ENCODE data around the gene FCER1G.

Gene FCER1G

DNA sequence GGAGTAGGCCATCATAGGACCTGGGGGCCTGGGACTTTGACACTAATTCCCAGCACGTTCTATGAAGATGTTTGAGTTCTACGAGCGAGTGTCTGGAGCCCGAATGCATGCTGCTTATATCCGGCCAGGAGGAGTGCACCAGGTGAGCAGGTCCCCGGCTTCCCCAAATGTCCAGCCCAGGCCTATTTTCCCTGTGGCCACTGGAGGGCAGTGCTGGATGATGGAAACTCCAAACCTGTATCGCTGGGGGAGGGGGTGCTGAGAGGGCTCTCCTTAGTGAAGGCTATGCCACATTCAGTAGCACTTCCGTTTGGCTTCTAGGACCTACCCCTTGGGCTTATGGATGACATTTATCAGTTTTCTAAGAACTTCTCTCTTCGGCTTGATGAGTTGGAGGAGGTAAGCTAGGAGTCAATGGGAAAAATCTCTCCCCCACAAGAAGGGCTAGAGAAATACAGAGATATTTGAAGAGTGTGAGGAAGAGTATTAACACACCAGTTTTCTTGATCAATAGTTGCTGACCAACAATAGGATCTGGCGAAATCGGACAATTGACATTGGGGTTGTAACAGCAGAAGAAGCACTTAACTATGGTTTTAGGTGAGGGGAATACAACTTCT, 5.2 kb upstream of the FCER1G start:
- DNase-seq (ENCODE audit: low read depth in 1 of 2, low spot score in 1 of 2): peak; percentile 75 to 87
- no peak for TF ChIP-seq POLR2AphosphoS5 (IDR thresholded peaks at IDR 0.05; ENCODE audit: low read depth)
- peak; percentile 53 for TF ChIP-seq GABPA (IDR thresholded peaks at IDR 0.05; ENCODE audit: low read depth)
- TF ChIP-seq, protein P1, sequence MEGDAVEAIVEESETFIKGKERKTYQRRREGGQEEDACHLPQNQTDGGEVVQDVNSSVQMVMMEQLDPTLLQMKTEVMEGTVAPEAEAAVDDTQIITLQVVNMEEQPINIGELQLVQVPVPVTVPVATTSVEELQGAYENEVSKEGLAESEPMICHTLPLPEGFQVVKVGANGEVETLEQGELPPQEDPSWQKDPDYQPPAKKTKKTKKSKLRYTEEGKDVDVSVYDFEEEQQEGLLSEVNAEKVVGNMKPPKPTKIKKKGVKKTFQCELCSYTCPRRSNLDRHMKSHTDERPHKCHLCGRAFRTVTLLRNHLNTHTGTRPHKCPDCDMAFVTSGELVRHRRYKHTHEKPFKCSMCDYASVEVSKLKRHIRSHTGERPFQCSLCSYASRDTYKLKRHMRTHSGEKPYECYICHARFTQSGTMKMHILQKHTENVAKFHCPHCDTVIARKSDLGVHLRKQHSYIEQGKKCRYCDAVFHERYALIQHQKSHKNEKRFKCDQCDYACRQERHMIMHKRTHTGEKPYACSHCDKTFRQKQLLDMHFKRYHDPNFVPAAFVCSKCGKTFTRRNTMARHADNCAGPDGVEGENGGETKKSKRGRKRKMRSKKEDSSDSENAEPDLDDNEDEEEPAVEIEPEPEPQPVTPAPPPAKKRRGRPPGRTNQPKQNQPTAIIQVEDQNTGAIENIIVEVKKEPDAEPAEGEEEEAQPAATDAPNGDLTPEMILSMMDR (IDR thresholded peaks at IDR 0.05; ENCODE audit: insufficient read depth, low read length): peak; percentile 96
- peak; percentile 44; the same call in 1 of the 2 replicates for TF ChIP-seq SPI1 (IDR thresholded peaks at IDR 0.05; ENCODE audit: borderline replicate concordance, low read depth)
- Histone ChIP-seq H3K4me3 (replicated peaks; ENCODE audit: insufficient read depth, low read length) (no peak overlapping the region), H3K27ac (replicated peaks) (no peak overlapping the region), H3K27me3 (ENCODE audit: insufficient read depth, poor library complexity, severe bottlenecking) (no peaks in the 10 kb centered on the region)

DNA sequence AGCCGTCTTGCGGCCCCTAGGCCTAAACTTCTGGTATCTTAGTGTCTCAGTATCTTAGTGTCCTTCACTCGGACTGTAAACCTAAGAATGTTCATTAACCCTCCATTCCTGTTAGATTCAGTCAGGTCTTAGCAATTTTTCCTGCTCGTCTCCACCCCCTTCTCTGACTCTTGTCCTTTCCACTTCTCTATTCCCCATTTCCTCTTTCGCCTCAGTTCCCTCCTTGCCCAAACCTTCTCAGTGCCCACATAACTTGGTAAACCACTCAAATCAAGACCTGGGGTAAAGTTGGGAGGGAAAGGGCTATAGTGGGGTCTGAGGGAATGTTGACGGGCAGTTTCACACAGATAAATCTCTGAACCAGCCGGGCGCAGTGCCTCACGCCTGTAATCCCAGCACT, 726 bp upstream of the FCER1G start:
- H3K4me3 ChIP-seq (replicated peaks; ENCODE audit: insufficient read depth, low read length): no peak overlapping the region
- DNase-seq (ENCODE audit: low read depth in 1 of 2, low spot score in 1 of 2): peak in 1 of 2 experiments; percentile 68
- H3K27me3 ChIP-seq (ENCODE audit: insufficient read depth, poor library complexity, severe bottlenecking): no peaks in the 10 kb centered on the region
- peak overlapping the region; percentile 70 for H3K27ac ChIP-seq (replicated peaks)
- TF ChIP-seq SPI1 (IDR thresholded peaks at IDR 0.05; ENCODE audit: borderline replicate concordance, low read depth) (peak; percentile 100), POLR2AphosphoS5 (IDR thresholded peaks at IDR 0.05; ENCODE audit: low read depth) (no peak)

DNA sequence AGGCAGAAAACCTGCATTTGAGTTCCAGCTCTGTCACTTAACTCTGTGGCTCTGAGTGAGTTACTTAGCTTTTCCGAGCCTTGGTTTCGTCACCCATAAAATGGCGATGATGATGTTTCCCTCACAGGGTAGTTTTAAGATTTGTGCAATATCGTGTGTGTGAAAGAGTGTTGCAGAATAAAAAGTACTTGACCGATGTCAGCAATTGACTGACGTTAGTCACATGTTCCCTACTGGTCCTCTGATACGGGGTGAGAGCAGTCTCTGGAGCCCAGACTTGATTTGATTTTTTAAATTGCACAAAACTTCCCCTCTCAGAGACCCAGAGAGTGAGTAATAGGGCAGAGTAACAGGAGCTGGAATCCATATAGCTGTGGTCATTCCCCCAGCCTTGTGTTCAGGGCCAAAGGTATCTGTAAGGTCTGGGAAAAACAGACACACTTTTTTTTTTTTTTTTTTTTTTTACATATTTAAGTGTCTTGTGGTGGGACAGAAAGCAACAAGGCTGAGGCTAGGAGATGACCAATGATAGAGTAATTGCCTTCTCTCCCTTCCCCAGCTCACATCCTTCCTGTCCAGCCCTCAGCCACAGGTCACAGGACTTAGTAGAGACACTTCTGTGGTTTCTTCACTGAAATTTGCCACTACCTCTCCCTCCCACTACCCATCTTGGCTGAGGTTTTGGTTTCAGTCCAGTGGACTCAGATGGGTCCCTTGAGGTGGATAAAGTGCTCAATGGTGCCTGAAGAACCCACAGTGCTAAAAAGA, 2.0 kb downstream of the FCER1G start:
- peak; percentile 92 to 93 for DNase-seq (ENCODE audit: low read depth in 1 of 2, low spot score in 1 of 2)
- Histone ChIP-seq H3K27me3 (ENCODE audit: insufficient read depth, poor library complexity, severe bottlenecking) (no peaks in the 10 kb centered on the region), H3K4me3 (replicated peaks; ENCODE audit: insufficient read depth, low read length) (peak overlapping the region; percentile 62), H3K27ac (replicated peaks) (peak overlapping the region; percentile 70)
- TF ChIP-seq, protein P1 (IDR thresholded peaks at IDR 0.05; ENCODE audit: insufficient read depth, low read length): no peak
- peak; percentile 2; the same call in 1 of the 2 replicates for TF ChIP-seq POLR2AphosphoS5 (IDR thresholded peaks at IDR 0.05; ENCODE audit: low read depth)

DNA sequence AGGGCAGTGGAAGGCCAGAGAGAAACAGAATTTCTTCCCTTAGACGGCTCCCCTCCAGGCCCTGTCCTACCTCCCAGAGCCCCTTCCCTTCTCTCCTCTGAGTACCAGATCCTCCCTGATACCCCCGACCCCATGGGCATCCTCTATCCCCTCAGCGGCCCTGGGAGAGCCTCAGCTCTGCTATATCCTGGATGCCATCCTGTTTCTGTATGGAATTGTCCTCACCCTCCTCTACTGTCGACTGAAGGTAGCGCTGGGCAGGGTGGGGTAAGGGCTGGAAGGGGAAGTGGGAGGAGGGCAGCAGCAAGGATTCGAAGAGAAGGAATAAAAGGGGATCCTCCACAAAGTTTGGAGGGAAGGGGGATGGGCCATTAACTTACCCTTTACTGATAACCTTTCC, 2.7 kb downstream of the FCER1G start:
- no peak for DNase-seq (ENCODE audit: low read depth in 1 of 2, low spot score in 1 of 2)

More for the DNA sequence above, 2.7 kb downstream of the FCER1G start:
- Histone ChIP-seq H3K27me3 (ENCODE audit: insufficient read depth, poor library complexity, severe bottlenecking) (no peaks in the 10 kb centered on the region), H3K4me3 (replicated peaks; ENCODE audit: insufficient read depth, low read length) (peak overlapping the region; percentile 24), H3K27ac (replicated peaks) (peak overlapping the region; percentile 70)
- TF ChIP-seq, protein P2, sequence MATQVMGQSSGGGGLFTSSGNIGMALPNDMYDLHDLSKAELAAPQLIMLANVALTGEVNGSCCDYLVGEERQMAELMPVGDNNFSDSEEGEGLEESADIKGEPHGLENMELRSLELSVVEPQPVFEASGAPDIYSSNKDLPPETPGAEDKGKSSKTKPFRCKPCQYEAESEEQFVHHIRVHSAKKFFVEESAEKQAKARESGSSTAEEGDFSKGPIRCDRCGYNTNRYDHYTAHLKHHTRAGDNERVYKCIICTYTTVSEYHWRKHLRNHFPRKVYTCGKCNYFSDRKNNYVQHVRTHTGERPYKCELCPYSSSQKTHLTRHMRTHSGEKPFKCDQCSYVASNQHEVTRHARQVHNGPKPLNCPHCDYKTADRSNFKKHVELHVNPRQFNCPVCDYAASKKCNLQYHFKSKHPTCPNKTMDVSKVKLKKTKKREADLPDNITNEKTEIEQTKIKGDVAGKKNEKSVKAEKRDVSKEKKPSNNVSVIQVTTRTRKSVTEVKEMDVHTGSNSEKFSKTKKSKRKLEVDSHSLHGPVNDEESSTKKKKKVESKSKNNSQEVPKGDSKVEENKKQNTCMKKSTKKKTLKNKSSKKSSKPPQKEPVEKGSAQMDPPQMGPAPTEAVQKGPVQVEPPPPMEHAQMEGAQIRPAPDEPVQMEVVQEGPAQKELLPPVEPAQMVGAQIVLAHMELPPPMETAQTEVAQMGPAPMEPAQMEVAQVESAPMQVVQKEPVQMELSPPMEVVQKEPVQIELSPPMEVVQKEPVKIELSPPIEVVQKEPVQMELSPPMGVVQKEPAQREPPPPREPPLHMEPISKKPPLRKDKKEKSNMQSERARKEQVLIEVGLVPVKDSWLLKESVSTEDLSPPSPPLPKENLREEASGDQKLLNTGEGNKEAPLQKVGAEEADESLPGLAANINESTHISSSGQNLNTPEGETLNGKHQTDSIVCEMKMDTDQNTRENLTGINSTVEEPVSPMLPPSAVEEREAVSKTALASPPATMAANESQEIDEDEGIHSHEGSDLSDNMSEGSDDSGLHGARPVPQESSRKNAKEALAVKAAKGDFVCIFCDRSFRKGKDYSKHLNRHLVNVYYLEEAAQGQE (IDR thresholded peaks at IDR 0.05; ENCODE audit: insufficient replicate concordance, low read depth): no peak
- no peak for TF ChIP-seq GABPA (IDR thresholded peaks at IDR 0.05; ENCODE audit: low read depth)
- no peak for TF ChIP-seq POLR2AphosphoS5 (IDR thresholded peaks at IDR 0.05; ENCODE audit: low read depth)
- no peak; the same call in 1 of the 2 replicates for TF ChIP-seq SPI1 (IDR thresholded peaks at IDR 0.05; ENCODE audit: borderline replicate concordance, low read depth)
- TF ChIP-seq, protein P1 (IDR thresholded peaks at IDR 0.05; ENCODE audit: insufficient read depth, low read length): no peak
